Mucosa of stomach (tissue), 1 donor: ENCODE data around the gene SET.

ENCODE experiments used
- H3K27me3 ChIP-seq: one replicate; pipeline ENCODE4 v1.7.0; 2013; ENCODE audit warnings: mild to moderate bottlenecking, low read length; ENCODE audit not compliant: control insufficient read depth, insufficient read depth
- H3K36me3 ChIP-seq: one replicate; pipeline ENCODE4 v1.7.0; 2013; ENCODE audit warnings: low read length; ENCODE audit not compliant: control insufficient read depth, insufficient read depth
- H3K4me1 ChIP-seq: one replicate; pipeline ENCODE4 v1.7.0; 2013; ENCODE audit warnings: mild to moderate bottlenecking, low read length; ENCODE audit not compliant: control insufficient read depth, insufficient read depth
- H3K4me3 ChIP-seq: one replicate; pipeline ENCODE4 v1.7.0; 2013; ENCODE audit warnings: low read length
- H3K9ac ChIP-seq: one replicate; pipeline ENCODE4 v1.7.0; 2013; ENCODE audit warnings: mild to moderate bottlenecking, low read length, moderate library complexity
- H3K9me3 ChIP-seq: one replicate; pipeline ENCODE4 v1.7.0; 2013; ENCODE audit warnings: mild to moderate bottlenecking, low read length, moderate library complexity; ENCODE audit not compliant: control insufficient read depth
- donor health status: Pancreatic carcinoma.

SET gene

DNA sequence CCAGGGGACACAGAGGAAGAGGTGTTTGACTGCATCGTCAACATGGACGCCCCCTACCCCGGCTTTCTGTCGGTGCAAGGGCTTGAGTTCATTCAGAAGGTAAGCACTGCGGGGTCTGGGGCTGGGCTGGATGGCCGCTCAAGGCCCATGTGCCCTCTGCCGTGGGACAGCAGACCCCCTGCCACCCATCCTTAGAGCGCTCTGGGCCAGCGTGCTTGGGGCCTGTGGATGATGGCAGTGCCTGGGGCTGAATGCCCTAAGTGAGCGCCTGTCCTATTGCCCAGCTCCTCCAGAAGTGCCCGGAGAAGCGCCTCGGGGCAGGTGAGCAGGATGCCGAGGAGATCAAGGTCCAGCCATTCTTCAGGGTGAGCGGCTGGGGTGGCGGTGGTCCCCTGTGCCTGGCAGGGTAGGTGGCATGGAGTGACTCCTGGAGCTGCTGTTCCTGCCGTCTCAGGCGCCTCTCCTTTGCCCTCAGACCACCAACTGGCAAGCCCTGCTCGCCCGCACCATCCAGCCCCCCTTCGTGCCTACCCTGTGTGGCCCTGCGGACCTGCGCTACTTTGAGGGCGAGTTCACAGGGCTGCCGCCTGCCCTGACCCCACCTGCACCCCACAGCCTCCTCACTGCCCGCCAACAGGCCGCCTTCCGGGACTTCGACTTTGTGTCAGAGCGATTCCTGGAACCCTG, 31.0 kb downstream of the SET start:
- Histone ChIP-seq H3K27me3 (no peaks in the 10 kb centered on the region), H3K9ac (no peak overlapping the region), H3K36me3 (no peaks in the 10 kb centered on the region), H3K4me1 (peaks cover 42% of the 10 kb centered on the region), H3K4me3 (no peak overlapping the region), H3K9me3 (no peaks in the 10 kb centered on the region)

- no peaks in the 10 kb centered on the region for H3K27me3 ChIP-seq
- H3K9me3 ChIP-seq: no peaks in the 10 kb centered on the region
- H3K36me3 ChIP-seq: no peaks in the 10 kb centered on the region
- H3K4me1 ChIP-seq: peaks cover 42% of the 10 kb centered on the region
- H3K9ac ChIP-seq: no peak overlapping the region
- no peak overlapping the region for H3K4me3 ChIP-seq
These were observed 31.9 kb downstream of the SET start for GRCh38 chr9:128720841-128721486.

DNA sequence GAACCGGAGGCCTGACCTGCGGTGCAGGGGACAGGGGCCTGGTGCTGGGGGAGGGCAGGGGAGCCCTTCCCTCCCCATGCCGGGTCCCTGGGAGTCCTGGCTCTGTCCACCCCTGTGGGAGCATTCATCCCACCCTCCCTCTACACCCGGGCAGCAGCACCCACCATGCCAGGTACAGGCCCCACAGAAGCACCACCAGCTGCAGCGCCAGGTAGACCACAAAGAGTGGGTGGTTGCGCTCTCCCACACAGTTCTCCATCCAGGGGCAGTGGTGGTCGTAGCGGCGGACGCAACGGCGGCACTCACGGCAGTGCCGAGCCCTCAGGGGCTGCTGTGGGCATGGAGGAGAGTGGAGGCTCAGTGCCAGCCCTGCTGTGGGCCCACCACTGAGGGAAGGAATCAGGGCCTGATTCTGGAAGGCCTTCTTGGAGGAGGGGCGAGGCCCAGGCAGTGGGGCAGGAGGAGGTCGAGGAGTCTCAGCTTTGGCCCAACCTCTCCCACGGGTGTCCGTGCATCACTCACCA, 32.5 kb downstream of the SET start:
- Histone ChIP-seq H3K4me1 (peaks cover 38% of the 10 kb centered on the region), H3K4me3 (no peak overlapping the region), H3K36me3 (no peaks in the 10 kb centered on the region), H3K27me3 (no peaks in the 10 kb centered on the region), H3K9me3 (no peaks in the 10 kb centered on the region), H3K9ac (no peak overlapping the region)

GRCh38 chr9:128722380-128723351, 33.6 kb downstream of the SET start:
- Histone ChIP-seq H3K4me3 (no peak overlapping the region), H3K9me3 (no peaks in the 10 kb centered on the region), H3K36me3 (no peaks in the 10 kb centered on the region), H3K27me3 (no peaks in the 10 kb centered on the region), H3K4me1 (peaks cover 35% of the 10 kb centered on the region), H3K9ac (peak overlapping the region; percentile 80)

GRCh38 chr9:128723352-128723865, 34.4 kb downstream of the SET start:
- Histone ChIP-seq H3K9me3 (no peaks in the 10 kb centered on the region), H3K36me3 (no peaks in the 10 kb centered on the region), H3K27me3 (no peaks in the 10 kb centered on the region), H3K4me3 (peak overlapping the region; percentile 64), H3K4me1 (peaks cover 34% of the 10 kb centered on the region), H3K9ac (peak overlapping the region; percentile 80)

GRCh38 chr9:128723866-128724743, 35.1 kb downstream of the SET start, which contains the start of gene ZDHHC12:
ZDHHC12 (minus strand) TSS chr9:128724127; CDS start chr9:128724093, 34 bp downstream.
- Histone ChIP-seq H3K9ac (peak within 1 kb of the TSS; percentile 80), H3K9me3 (no peaks in the 10 kb centered on the region), H3K4me3 (peak within 1 kb of the TSS; percentile 64), H3K27me3 (no peaks in the 10 kb centered on the region), H3K4me1 (peaks cover 28% of the 10 kb centered on the region), H3K36me3 (no peaks in the 10 kb centered on the region)

GRCh38 chr9:128724744-128725211, 35.8 kb downstream of the SET start:
- Histone ChIP-seq H3K4me1 (peaks cover 22% of the 10 kb centered on the region), H3K9ac (peak overlapping the region; percentile 1), H3K4me3 (peak overlapping the region; percentile 16), H3K27me3 (no peaks in the 10 kb centered on the region), H3K9me3 (no peaks in the 10 kb centered on the region), H3K36me3 (no peaks in the 10 kb centered on the region)

GRCh38 chr9:128727640-128728248, 38.7 kb downstream of the SET start:
- Histone ChIP-seq H3K4me3 (no peak overlapping the region), H3K27me3 (no peaks in the 10 kb centered on the region), H3K36me3 (no peaks in the 10 kb centered on the region), H3K9me3 (no peaks in the 10 kb centered on the region), H3K4me1 (peaks cover 16% of the 10 kb centered on the region), H3K9ac (no peak overlapping the region)

DNA sequence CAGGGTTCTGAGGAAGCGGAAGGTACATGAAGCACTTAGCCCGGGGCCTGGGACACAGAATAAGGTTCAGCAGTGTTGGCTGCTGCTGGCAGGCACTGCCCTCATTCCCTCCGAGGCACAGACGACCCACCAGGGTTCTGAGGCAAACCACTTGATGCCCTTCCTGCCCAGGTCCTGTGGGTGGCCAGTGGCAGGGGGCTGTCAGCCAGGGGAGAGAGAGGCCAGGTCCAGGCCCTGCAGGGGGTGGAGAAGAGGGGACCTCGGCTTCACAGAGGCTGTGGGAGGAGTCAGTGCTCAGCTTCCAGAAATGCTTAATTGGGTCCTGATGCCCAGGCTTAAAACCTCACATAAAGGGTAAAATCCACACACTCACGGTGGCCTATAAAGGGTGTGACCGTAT, 39.3 kb downstream of the SET start:
- H3K27me3 ChIP-seq: no peaks in the 10 kb centered on the region
- H3K36me3 ChIP-seq: no peaks in the 10 kb centered on the region
- no peaks in the 10 kb centered on the region for H3K9me3 ChIP-seq
- H3K4me1 ChIP-seq: peaks cover 11% of the 10 kb centered on the region
- no peak overlapping the region for H3K4me3 ChIP-seq
- H3K9ac ChIP-seq: no peak overlapping the region

- Histone ChIP-seq H3K4me3 (no peak overlapping the region), H3K9me3 (no peaks in the 10 kb centered on the region), H3K9ac (no peak overlapping the region), H3K4me1 (peaks cover 8% of the 10 kb centered on the region), H3K27me3 (no peaks in the 10 kb centered on the region), H3K36me3 (no peaks in the 10 kb centered on the region)
These were observed 40.3 kb downstream of the SET start for GRCh38 chr9:128729302-128729701.
